GM12874 (cell line): ENCODE measurements around the gene GPC6.

ENCODE experiments used
- TF ChIP-seq, protein P1 (sequence below): IDR thresholded peaks from 2 replicates; pipeline ENCODE4 v1.5.1; 2011; ENCODE audit warnings: low read depth, mild to moderate bottlenecking, control low read depth, low read length, moderate library complexity; ENCODE audit not compliant: insufficient read depth

Gene GPC6

DNA sequence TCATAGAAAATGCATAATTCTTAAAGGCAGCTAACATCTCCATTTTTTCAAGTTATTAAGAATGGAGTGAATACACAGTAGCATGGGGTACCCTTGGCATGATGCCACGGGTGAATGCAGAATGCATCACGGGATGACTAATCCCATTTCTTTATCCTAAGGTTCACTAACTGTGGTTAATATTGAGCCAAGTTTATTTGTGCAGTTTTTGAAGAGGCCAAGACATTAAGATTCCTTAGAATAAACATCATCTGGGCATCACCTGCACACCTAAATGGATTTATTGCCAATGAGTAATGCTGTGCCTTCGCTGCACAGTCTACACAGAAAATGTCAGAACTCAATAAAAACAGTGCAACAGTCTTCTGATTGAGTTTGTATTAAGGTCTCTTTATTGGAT, 333.1 kb downstream of the GPC6 start:
- TF ChIP-seq, protein P1, sequence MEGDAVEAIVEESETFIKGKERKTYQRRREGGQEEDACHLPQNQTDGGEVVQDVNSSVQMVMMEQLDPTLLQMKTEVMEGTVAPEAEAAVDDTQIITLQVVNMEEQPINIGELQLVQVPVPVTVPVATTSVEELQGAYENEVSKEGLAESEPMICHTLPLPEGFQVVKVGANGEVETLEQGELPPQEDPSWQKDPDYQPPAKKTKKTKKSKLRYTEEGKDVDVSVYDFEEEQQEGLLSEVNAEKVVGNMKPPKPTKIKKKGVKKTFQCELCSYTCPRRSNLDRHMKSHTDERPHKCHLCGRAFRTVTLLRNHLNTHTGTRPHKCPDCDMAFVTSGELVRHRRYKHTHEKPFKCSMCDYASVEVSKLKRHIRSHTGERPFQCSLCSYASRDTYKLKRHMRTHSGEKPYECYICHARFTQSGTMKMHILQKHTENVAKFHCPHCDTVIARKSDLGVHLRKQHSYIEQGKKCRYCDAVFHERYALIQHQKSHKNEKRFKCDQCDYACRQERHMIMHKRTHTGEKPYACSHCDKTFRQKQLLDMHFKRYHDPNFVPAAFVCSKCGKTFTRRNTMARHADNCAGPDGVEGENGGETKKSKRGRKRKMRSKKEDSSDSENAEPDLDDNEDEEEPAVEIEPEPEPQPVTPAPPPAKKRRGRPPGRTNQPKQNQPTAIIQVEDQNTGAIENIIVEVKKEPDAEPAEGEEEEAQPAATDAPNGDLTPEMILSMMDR, result no peak

DNA sequence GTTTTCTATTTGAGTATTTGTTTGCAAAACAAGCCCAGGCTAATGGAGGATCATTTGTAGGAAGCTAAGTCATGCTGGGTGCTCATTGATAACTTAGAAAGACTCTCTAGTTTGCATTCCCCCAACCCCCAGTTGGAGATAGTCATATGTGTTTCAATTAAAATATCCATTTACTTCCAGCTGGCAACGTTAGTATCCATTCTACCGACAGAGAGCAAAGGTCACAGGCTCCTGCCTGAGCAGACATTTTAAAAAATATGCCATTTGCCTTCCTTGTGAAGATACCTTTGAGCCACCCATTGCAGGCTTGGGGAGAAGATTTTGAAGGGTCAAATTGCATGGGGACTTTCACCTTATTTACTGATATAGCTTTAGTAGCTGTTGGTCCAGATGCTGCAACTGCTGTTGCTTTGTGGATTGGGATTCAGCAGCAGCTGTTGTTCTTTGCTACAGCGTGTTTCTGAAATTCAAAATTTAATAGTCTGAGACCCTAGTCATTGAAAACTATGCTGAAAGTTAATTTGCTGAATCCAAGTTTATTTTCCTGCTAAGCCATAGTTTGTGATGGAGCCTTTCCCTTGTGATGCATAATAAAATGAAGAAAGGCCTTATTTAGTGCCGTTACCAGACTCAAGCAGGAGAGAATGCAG, 335.1 kb downstream of the GPC6 start:
- TF ChIP-seq, protein P1, result no peak

DNA sequence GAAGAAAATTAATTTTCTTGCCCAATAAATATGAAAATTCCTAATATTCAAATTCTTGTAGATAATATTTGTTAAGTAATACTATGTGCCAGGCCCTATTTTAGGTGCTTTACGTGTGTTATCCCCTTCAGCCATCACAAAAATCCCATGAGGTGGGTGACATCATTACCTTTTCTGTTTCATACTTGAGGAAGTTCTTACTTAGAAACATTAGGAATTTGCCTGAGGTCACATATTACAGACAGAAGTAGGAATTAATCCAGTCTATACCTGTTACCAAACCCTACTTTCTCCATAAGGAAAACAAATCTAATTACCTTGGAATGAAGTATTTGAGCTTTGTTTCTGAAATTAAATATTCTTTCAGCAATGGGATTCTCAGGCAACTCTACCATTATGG, 336.1 kb downstream of the GPC6 start:
- TF ChIP-seq, protein P1, result no peak

DNA sequence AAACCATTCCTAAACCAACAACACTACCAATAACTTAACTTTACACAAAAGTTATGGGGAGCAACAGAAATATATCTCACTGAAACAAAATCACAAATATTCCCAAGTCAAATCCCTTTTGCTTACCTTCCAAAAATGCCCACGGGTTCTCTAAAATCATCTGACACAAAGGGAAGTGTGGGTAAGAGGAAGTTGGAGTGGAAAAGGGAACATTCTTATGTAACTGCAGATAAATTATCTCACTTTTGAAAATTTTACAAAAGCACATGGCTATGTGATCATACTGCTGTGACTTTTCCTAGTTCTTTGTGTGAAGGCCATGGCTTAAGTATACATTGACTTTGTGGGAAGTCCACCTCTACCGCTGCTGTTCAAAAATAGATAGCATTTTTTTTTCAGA, 350.5 kb downstream of the GPC6 start:
- TF ChIP-seq, protein P1, result no peak

DNA sequence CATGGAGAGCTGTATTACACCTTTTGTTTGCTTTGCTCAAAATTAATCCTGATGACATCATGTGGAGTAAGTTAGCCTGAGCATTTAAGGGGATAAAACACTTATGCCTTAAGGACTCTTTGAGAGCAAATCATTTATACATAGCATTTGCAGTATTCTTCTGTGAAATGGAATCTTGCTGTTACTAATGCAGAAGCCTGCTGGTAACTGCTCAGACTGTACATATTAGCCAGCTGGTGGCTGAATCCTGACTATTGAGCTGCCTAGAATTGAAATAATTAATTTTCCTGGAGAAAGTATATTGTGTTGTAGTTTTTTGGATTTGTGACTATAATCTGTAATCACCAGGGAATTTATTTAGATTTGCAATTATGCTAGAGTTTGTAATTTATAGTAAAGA, 363.2 kb downstream of the GPC6 start:
- TF ChIP-seq, protein P1, result no peak

DNA sequence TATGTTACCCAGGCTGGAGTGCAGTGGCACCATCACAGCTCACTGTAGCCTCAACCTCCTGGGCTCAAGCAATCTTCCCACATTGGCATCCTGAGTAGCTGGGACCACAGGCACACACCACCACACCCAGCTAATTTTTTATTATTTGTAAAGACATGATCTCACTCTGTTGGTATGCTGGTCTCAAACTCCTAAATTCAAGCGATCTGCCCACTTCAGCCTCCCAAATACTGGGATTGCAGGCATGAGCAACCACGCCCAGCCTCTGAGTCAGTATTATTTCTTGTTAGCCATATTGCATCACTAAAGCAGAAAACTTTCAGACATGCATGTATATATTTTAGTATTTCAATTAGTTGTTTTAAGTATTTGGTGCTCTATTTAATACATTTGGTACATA, 376.4 kb downstream of the GPC6 start:
- TF ChIP-seq, protein P1, result no peak

DNA sequence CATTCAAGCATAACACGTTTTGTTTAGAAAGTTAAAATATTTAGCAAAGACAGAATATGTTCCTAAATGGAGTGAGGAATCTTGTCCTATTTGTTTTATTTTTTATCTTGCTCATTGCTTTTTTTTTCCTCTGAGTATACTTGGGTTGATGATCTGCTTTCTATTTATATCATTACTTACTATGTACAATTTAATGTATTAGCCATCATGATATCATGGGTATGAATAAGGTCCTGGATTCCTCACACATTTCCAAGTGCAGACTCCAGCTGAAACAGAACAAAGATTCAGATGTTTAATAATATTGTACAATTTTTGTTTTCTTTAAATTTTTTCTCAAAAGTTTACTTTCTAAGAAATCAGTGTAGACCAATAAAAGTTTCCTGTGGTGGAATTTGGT, 388.2 kb downstream of the GPC6 start:
- TF ChIP-seq, protein P1, result no peak
